ENCODE results near the gene ADGRG3. TPM values are rescaled to one million over a fixed set of nuclear protein-coding genes. Genes with fewer than 3 reads are reported as not detected.
A peak's percentile ranks its signal among the peaks of the same experiment; 100 is the strongest.

The ADGRG3 gene
- total and polyA plus RNA-seq, 9 of the 15 experiments (the other 6 are each of a cell fraction or from before 2014, with no cell fraction given), result 0.09 to 0.52 (median 0.14) TPM; not detected in 3

DNA sequence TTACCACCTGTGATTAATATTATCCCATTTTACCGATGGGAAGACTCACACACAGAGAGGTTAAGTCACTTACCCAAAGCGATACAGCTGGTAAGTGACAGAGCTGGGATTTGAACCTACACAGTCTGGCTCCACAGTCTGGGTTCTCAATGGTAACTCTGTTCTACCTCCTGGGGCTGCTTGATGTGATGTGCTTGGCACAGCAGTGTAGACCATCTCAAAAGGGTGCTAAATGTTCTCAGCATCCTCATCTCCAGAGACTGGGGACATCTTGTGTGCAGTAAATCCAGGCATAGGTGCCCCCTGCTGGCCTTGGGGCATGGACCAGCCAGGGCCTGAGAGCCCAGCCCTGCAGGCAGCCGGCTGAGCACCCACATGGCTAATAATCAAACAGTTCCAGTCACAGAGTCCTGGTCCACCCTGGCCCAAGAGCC is 52.1 kb downstream of the ADGRG3 start:
- DNase-seq (ENCODE audit: extremely low read depth in 1 of 4, low spot score in 3 of 4) (peak; percentile 60 to 73 (median 68)), FAIRE-seq (peak; percentile 63), ATAC-seq (peak; percentile 94)
- POLR2A ChIA-PET, result interaction anchor here (1.5 kb wide), 1 partner anchor 15 kb away, joined by 4 read pairs; no protein-coding TSS in a partner anchor
- H3K4me2 ChIP-seq (ENCODE audit: insufficient read depth, low read length), result no peak overlapping the region
- peaks cover 9 to 12% of the 10 kb centered on the region in 2 experiments; a peak in 4 of 5 replicates for H3K4me1 ChIP-seq (replicated peaks in 1 of 2; ENCODE audit: control insufficient read depth in 2 of 2, insufficient read depth in 2 of 2, low read length in 2 of 2)
- H3K27ac ChIP-seq (ENCODE audit: extremely low read depth, low read depth, low read length), result no peak overlapping the region
- in situ Hi-C loops (cut with MboI), result no loop called here
- no TSS peak for BruUV-seq (replicated peaks)
- no peak overlapping the region for H2AFZ ChIP-seq (ENCODE audit: low read depth, low read length)
- no peaks in the 10 kb centered on the region for H3K9me3 ChIP-seq (replicated peaks; ENCODE audit: control insufficient read depth, insufficient read depth, low read depth, low read length)
- H4K20me1 ChIP-seq (replicated peaks; ENCODE audit: control insufficient read depth, insufficient read depth, low read length), result no peaks in the 10 kb centered on the region
- 43% methylated on average over 3 of the region's 3 CpGs for WGBS (ENCODE audit: insufficient coverage, low coverage, missing lambda C conversion rate)
- no peaks in the 10 kb centered on the region for H3K79me2 ChIP-seq (ENCODE audit: control insufficient read depth, insufficient read depth, low read length)
- intact Hi-C loops (cut with micrococcal nuclease), result loop anchor here (1.0 to 5.0 kb wide), 3 partner anchors 59 to 128 kb away; no protein-coding TSS in a partner anchor
- no peaks in the 10 kb centered on the region for H3K36me3 ChIP-seq (ENCODE audit: control insufficient read depth, insufficient read depth, low read length)
- H3K9ac ChIP-seq (ENCODE audit: insufficient read depth in 1 of 2, low read depth in 2 of 2, low read length in 2 of 2), result no peak overlapping the region
- CTCF ChIA-PET (ENCODE audit: low intra/inter-chr PET ratio), result interaction anchor here (1.5 to 4.0 kb wide), 3 partner anchors 59 to 129 kb away, joined by 13 to 44 read pairs (median 13); no protein-coding TSS in a partner anchor
- peaks cover 4 to 14% of the 10 kb centered on the region in 2 experiments; a peak in 4 of 5 replicates for H3K27me3 ChIP-seq (ENCODE audit: control insufficient read depth in 2 of 2, insufficient read depth in 2 of 2, low read length in 2 of 2)
- no peak overlapping the region for H3K4me3 ChIP-seq
- no peaks in the 10 kb centered on the region for H3K9me1 ChIP-seq (ENCODE audit: control insufficient read depth, insufficient read depth, low read length)
- TF ChIP-seq ERF (CRISPR knock-in tag; IDR thresholded peaks at IDR 0.05), result no peak
- no peak for TF ChIP-seq ZNF830 (CRISPR knock-in tag; IDR thresholded peaks at IDR 0.05)
- no peak for TF ChIP-seq ZNF561 (CRISPR knock-in tag; conservative IDR thresholded peaks at IDR 0.05)
- no peak for TF ChIP-seq DPF2 (IDR thresholded peaks at IDR 0.05)
- TF ChIP-seq HNRNPL (IDR thresholded peaks at IDR 0.05; ENCODE audit: low read depth, low read length), result no peak
- no peak for TF ChIP-seq ARID3B (CRISPR knock-in tag; IDR thresholded peaks at IDR 0.05; ENCODE audit: borderline replicate concordance)
- no peak for TF ChIP-seq ZNF408 (CRISPR knock-in tag; IDR thresholded peaks at IDR 0.05; ENCODE audit: low read depth)
- no peak for TF ChIP-seq ZBTB49 (CRISPR knock-in tag; IDR thresholded peaks at IDR 0.05; ENCODE audit: borderline replicate concordance)
- TF ChIP-seq MNT (conservative IDR thresholded peaks at IDR 0.05), result no peak
- peak; percentile 45; the same call in 1 of the 2 replicates for TF ChIP-seq JUND (IDR thresholded peaks at IDR 0.05; ENCODE audit: borderline replicate concordance, low read depth, low read length)
- no peak; the same call in 2 of the 3 replicates for TF ChIP-seq JUND (tag; IDR thresholded peaks at IDR 0.05; ENCODE audit: borderline replicate concordance, low read depth, low read length)
- no peak for TF ChIP-seq CXXC5 (CRISPR knock-in tag; IDR thresholded peaks at IDR 0.05)
- TF ChIP-seq NFIC (IDR thresholded peaks at IDR 0.05), result no peak
- no peak for TF ChIP-seq ESRRB (CRISPR knock-in tag; IDR thresholded peaks at IDR 0.05; ENCODE audit: borderline replicate concordance)
- peak; percentile 51; the same call in 1 of the 2 replicates for TF ChIP-seq HDAC2 (IDR thresholded peaks at IDR 0.05)
- no peak for TF ChIP-seq USF1 (CRISPR knock-in tag; IDR thresholded peaks at IDR 0.05)
- no peak for TF ChIP-seq NCOA4 (IDR thresholded peaks at IDR 0.05; ENCODE audit: partially characterized antibody)
